ENCODE measurements around the gene IRF2.
"Not testable (repeated sequence)": the region's sequence is repeated elsewhere in the genome, so short reads cannot be mapped to it uniquely, and the experiment has no call there.

Gene IRF2

DNA sequence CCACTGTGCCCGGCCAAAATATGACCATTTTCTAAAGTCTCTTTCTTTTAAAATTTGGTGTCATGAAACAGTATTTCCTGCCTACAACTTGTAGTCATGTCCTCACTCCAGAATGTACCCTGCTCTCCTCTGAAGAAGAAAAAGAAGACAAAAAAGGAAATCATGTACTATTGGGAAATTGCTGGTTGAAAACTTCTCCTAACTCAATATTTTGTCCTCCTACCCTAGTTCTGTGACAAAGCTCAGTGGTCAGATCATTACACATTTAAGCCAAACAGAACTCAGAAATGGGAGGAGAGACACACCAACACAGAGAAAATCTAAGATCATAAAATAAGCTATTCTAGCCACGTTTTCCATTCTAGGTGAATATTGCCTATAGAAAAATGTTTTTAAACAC is 127.7 kb downstream of the IRF2 start:
- DNase-seq (ENCODE audit: low spot score): no peak

DNA sequence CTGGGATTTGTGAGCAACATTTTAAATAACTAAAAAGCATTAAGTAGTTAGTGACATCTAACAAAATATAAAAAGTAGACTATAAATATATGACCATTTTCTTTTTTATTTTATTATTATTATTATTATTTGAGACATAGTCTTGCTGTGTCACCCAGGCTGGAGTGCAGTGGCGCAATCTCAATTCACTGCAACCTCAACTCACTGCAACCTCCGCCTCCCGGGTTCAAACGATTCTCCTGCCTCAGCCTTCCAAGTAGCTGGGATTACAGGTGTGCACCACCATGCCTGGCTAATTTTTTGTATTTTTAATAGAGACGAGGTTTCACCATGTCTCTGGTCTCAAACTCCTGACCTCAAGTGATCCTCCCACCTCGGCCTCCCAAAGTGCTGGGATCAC is 128.1 kb downstream of the IRF2 start:
- DNase-seq (ENCODE audit: low spot score): not testable (repeated sequence)

- no peak for DNase-seq (ENCODE audit: low spot score)
These were observed 128.8 kb downstream of the IRF2 start for GRCh38 chr4:184345573-184345922.

GRCh38 chr4:184344899-184345572 is 129.3 kb downstream of the IRF2 start:
- no peak for DNase-seq (ENCODE audit: low spot score)

DNA sequence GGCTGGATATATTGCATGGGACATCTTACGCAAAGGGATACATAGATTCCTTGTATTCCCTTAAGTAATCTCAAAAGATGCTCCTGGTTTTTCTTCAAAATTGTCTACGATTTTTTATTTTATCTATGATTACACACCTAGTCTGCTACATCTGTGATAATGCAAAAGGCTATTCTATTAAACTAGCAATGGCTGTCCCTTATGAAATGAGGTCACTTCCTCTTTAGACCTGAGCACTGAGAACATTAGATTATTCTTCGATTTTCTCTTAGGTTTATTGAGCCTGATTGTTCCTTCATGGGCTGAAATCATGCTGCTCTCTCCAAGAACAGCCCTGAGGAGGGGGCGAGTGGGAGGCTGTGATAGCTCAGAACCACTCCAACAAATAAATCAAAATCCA is 129.9 kb downstream of the IRF2 start:
- no peak for DNase-seq (ENCODE audit: low spot score)

GRCh38 chr4:184343502-184344177 is 130.7 kb downstream of the IRF2 start:
- DNase-seq (ENCODE audit: low spot score): peak; percentile 43

GRCh38 chr4:184342857-184343237 is 131.5 kb downstream of the IRF2 start:
- DNase-seq (ENCODE audit: low spot score): not testable (repeated sequence)

DNA sequence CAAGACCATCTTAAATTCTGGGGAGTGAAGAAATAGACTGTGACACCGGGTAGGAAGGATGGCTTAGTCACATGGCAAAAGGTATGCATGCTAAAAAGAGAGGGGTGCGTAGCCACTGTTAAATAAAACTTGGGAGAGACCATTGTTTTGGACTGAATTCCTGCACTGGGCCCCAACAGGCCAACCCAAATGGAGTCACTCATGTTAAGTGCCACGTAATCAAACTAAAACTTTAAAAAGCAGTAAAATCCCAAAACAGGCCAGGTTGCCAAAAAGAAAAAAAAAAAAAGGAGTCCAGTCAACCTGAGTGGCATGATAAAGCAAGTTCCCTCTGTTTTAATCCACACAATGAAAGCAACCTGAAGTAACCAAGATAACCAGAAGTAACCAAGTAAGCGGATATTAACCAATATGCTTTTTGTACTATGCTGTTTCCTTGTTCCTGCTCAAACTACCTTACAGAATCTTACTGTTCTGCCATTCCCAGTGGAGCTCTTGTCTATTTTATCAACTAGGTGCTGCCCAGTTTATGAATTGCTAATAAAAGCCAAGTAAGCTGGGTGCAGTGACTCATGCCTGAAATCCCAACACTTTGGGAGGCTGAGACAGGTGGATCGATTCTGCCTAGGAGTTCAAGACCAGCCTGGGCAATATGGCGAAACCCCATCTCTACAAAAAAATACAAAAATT is 132.0 kb downstream of the IRF2 start:
- no peak for DNase-seq (ENCODE audit: low spot score)

DNA sequence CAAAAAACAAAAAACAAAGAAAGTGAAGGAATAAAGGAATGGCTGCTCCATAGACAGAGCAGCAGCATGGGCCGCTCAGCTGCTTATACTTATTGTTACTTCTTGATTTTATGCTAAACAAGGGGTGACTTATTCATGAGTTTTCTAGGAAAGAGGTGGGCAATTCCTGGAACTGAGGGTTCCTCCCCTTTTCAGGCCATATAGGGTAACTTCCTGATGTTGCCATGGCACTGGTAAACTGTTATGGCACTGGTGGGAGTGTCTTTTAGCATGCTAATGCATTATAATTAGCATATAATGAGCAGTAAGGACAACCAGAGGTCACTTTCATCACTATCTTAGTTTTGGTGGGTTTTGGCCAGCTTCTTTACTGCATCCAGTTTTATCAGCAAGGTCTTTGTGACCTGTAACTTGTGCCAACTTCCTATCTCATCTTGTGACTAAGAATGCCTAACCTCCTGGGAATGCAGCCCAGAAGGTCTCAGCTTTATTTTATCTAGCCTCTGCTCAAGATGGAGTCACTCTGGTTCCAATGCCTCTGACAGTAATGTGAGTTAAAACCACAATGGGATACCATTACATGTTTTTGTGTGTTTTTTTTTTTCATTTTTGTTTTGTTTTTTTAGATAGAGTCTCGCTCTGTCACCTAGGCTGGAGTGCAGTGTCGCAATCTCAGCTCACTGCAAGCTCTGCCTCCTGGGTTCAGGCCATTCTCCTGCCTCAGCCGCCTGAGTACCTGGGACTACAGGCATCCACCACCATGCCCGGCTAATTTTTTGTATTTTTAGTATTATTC is 134.8 kb downstream of the IRF2 start:
- not testable (repeated sequence) for DNase-seq (ENCODE audit: low spot score)

DNA sequence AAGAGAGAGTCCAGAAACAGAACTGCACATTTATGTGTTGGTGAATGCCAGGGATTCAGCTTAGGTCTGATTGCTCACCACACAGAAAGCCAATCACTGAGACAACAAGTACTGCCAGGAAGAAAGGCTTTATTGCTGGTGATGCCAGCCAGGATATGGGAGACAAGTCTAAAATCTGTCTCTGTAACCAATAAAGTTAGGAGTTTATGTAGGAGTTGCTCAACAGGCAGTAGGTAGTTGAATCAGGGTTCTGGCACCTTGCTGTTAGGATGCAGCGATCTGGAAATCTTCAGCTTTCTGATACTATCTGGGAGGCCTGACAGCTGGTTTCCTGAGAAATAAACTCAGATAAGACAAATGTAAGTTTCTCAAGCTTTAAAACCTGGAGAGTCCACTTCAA is 136.4 kb downstream of the IRF2 start:
- DNase-seq (ENCODE audit: low spot score): no peak
